HEK293 (cell line): ENCODE results near the gene NTRK3.

Experiments used
- CTCF ChIA-PET: fragments of 350-600 bp; formaldehyde crosslinking; extraction: SDS; loops from one replicate; lab custom pipeline; 2021; ENCODE audit warnings: antibody characterized with exemption; lab: Yijun Ruan, JAX
- POLR2A ChIA-PET: fragments of 300-600 bp; formaldehyde crosslinking; extraction: SDS; loops from one replicate; lab custom pipeline; 2020; ENCODE audit warnings: antibody characterized with exemption, inconsistent platforms; lab: Yijun Ruan, JAX
- H3K27ac ChIP-seq: fragments of 200-500 bp; sonication (Bioruptor generic); 2 replicates; pipeline ENCODE4 v1.5.1; 2014; ENCODE audit warnings: low read depth, low read length, control low read depth, inconsistent platforms; ENCODE audit errors: extremely low read depth
- H3K36me3 ChIP-seq, 2 experiments: fragments of 200-500 bp in 1 of 2; sonication (Bioruptor generic) in 1 of 2; 1 replicate in 1 of 2; 2 replicates in 1 of 2; pipeline ENCODE4 v1.5.1; 2014 to 2017; ENCODE audit warnings: inconsistent platforms in 2 of 2, low read length in 2 of 2; ENCODE audit not compliant: control insufficient read depth in 2 of 2, insufficient read depth in 1 of 2
- H3K4me1 ChIP-seq: fragments of 200-500 bp; sonication (Bioruptor generic); 2 replicates; pipeline ENCODE4 v1.5.1; 2014; ENCODE audit warnings: mild to moderate bottlenecking, low read length, inconsistent platforms; ENCODE audit not compliant: control insufficient read depth, insufficient read depth
- H3K4me3 ChIP-seq: 2 replicates; pipeline ENCODE4 v1.5.1; 2011; ENCODE audit warnings: low read depth, mild to moderate bottlenecking, control low read depth, low read length, moderate library complexity
- H3K9me3 ChIP-seq: fragments of 200-500 bp; sonication (Bioruptor generic); 2 replicates; pipeline ENCODE4 v1.5.1; 2014; ENCODE audit warnings: low read depth, low read length, inconsistent platforms; ENCODE audit not compliant: control insufficient read depth, insufficient read depth
- HIC1 ChIP-seq: fragments of 450-650 bp; formaldehyde crosslinking; IDR thresholded peaks from 2 replicates; pipeline ENCODE4 v1.5.1; 2016; ENCODE audit warnings: missing biosample characterization, missing genetic modification characterization
- HOXD13 ChIP-seq: sonication (generic); formaldehyde crosslinking; IDR thresholded peaks from 2 replicates; pipeline ENCODE4 v1.8.0; 2022; ENCODE audit warnings: missing genetic modification reagents, borderline replicate concordance
- INSM2 ChIP-seq: fragments of 450-650 bp; formaldehyde crosslinking; IDR thresholded peaks from 2 replicates; pipeline ENCODE4 v1.5.1; 2016; ENCODE audit warnings: missing biosample characterization, missing genetic modification characterization
- PRDM2 ChIP-seq: fragments of 450-650 bp; formaldehyde crosslinking; IDR thresholded peaks from 2 replicates; pipeline ENCODE4 v1.5.1; 2016; ENCODE audit warnings: missing biosample characterization, missing genetic modification characterization, borderline replicate concordance
- SCRT1 ChIP-seq: fragments of 450-650 bp; formaldehyde crosslinking; IDR thresholded peaks from 2 replicates; pipeline ENCODE4 v1.5.1; 2016; ENCODE audit warnings: missing biosample characterization, missing genetic modification characterization, borderline replicate concordance
- ZFP69B ChIP-seq: fragments of 450-650 bp; formaldehyde crosslinking; IDR thresholded peaks from 2 replicates; pipeline ENCODE4 v1.5.1; 2016; ENCODE audit warnings: missing biosample characterization, missing genetic modification characterization
- ZNF2 ChIP-seq: fragments of 450-650 bp; formaldehyde crosslinking; IDR thresholded peaks from 2 replicates; pipeline ENCODE4 v1.5.1; 2016; ENCODE audit warnings: missing biosample characterization, missing genetic modification characterization
- ZNF335 ChIP-seq: fragments of 450-650 bp; formaldehyde crosslinking; conservative IDR thresholded peaks from 2 replicates; pipeline ENCODE4 v1.5.1; 2016; ENCODE audit warnings: missing biosample characterization, missing genetic modification characterization
- ZNF404 ChIP-seq: fragments of 450-650 bp; formaldehyde crosslinking; IDR thresholded peaks from 2 replicates; pipeline ENCODE4 v1.5.1; 2017; ENCODE audit warnings: missing biosample characterization, missing genetic modification characterization
- ZNF510 ChIP-seq: fragments of 450-650 bp; formaldehyde crosslinking; IDR thresholded peaks from 2 replicates; pipeline ENCODE4 v1.5.1; 2018; ENCODE audit warnings: mild to moderate bottlenecking, missing genetic modification characterization, missing biosample characterization; ENCODE audit not compliant: insufficient replicate concordance
- ZNF529 ChIP-seq: fragments of 450-650 bp; formaldehyde crosslinking; IDR thresholded peaks from 2 replicates; pipeline ENCODE4 v1.5.1; 2017; ENCODE audit warnings: missing genetic modification characterization, missing biosample characterization; ENCODE audit not compliant: insufficient replicate concordance
- ZNF555 ChIP-seq: fragments of 450-650 bp; formaldehyde crosslinking; conservative IDR thresholded peaks from 2 replicates; pipeline ENCODE4 v1.5.1; 2017; ENCODE audit warnings: missing biosample characterization, mild to moderate bottlenecking, missing genetic modification characterization, inconsistent platforms
- ZNF654 ChIP-seq: fragments of 450-650 bp; formaldehyde crosslinking; IDR thresholded peaks from 2 replicates; pipeline ENCODE4 v1.5.1; 2016; ENCODE audit warnings: low read depth, missing biosample characterization, missing genetic modification characterization
- ZNF707 ChIP-seq: fragments of 450-650 bp; formaldehyde crosslinking; IDR thresholded peaks from 2 replicates; pipeline ENCODE4 v1.5.1; 2016; ENCODE audit warnings: missing biosample characterization, missing genetic modification characterization
- ZNF791 ChIP-seq: fragments of 450-650 bp; formaldehyde crosslinking; IDR thresholded peaks from 2 replicates; pipeline ENCODE4 v1.5.1; 2016; ENCODE audit warnings: missing biosample characterization, missing genetic modification characterization
- ZSCAN18 ChIP-seq: fragments of 450-650 bp; formaldehyde crosslinking; IDR thresholded peaks from 2 replicates; pipeline ENCODE4 v1.5.1; 2016; ENCODE audit warnings: missing biosample characterization, missing genetic modification characterization

NTRK3 gene

GRCh38 chr15:87901008-87901407 is 355.5 kb downstream of the NTRK3 start:
- H3K9me3 ChIP-seq, result no peaks in the 10 kb centered on the region
- CTCF ChIA-PET, result interaction anchor here (0.8 kb wide), 1 partner anchor 14 kb away, joined by 4 read pairs; no protein-coding TSS in a partner anchor
- no peaks in the 10 kb centered on the region for H3K36me3 ChIP-seq
- no peaks in the 10 kb centered on the region for H3K4me1 ChIP-seq
- TF ChIP-seq ZNF791 (tag by site-specific recombination), result no peak
- TF ChIP-seq ZNF404 (tag by site-specific recombination), result no peak
- no peak for TF ChIP-seq ZNF510
- TF ChIP-seq ZNF335 (tag by site-specific recombination), result no peak
- no peak for TF ChIP-seq ZSCAN18 (tag by site-specific recombination)
- no peak for TF ChIP-seq SCRT1 (tag by site-specific recombination)
- TF ChIP-seq HIC1, result no peak
- TF ChIP-seq PRDM2, result no peak
- no peak for TF ChIP-seq ZNF654 (tag by site-specific recombination)
- TF ChIP-seq ZNF555 (tag by site-specific recombination), result no peak
- no peak for TF ChIP-seq ZNF2 (tag by site-specific recombination)
- TF ChIP-seq ZNF707 (tag by site-specific recombination), result no peak
- no peak for TF ChIP-seq INSM2 (tag by site-specific recombination)
- TF ChIP-seq ZNF529 (tag by site-specific recombination), result no peak
- TF ChIP-seq HOXD13 (CRISPR knock-in tag), result no peak
- TF ChIP-seq ZFP69B (tag by site-specific recombination), result no peak
- POLR2A ChIA-PET, result no interaction called here
- H3K27ac ChIP-seq, result no peak overlapping the region
- no peak overlapping the region for H3K4me3 ChIP-seq
